Activated CD8-positive, alpha-beta memory T cell treated with anti-CD3 and anti-CD28 coated beads, Interleukin-2, amount 50 U/mL, for 1 hour (primary cell): ENCODE results near the gene ARHGAP9.
"Not testable (repeated sequence)": the region's sequence is repeated elsewhere in the genome, so short reads cannot be mapped to it uniquely, and the experiment has no call there.

Experiments
- DNase-seq: peaks from one replicate; pipeline ENCODE4 v3.0.0-alpha.2; 2020; ENCODE audit errors: extremely low read depth

The ARHGAP9 gene

GRCh38 chr12:57517187-57517586 lies 37.5 kb upstream of the ARHGAP9 start:
- no peak for DNase-seq

- no peak for DNase-seq
Measured at GRCh38 chr12:57516617-57517153, 37.0 kb upstream of the ARHGAP9 start.

DNA sequence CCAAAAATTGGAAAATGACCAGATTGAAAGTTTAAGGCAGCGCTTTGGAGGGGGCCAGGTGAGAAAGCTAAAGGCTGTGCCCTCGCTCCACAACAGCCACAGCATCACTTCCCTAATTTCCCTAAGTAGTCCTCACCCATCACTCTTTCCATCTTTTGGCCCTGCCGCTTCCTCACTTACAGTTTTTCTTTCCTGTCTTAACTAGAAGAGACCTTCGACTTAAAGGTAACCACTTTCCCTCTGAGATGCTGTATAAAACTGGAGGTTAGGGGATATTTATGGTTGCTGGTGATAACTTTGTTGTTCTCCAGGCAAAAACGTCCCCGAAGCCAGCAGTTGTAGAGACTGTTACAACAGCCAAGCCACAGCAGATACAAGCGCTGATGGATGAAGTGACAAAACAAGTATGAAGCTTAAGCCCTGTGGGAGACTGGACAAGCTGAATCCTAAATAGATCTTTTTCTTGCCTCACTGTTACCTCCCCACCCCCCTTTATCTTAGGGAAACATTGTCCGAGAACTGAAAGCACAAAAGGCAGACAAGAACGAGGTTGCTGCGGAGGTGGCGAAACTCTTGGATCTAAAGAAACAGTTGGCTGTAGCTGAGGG lies 36.4 kb upstream of the ARHGAP9 start:
- DNase-seq, result no peak

DNA sequence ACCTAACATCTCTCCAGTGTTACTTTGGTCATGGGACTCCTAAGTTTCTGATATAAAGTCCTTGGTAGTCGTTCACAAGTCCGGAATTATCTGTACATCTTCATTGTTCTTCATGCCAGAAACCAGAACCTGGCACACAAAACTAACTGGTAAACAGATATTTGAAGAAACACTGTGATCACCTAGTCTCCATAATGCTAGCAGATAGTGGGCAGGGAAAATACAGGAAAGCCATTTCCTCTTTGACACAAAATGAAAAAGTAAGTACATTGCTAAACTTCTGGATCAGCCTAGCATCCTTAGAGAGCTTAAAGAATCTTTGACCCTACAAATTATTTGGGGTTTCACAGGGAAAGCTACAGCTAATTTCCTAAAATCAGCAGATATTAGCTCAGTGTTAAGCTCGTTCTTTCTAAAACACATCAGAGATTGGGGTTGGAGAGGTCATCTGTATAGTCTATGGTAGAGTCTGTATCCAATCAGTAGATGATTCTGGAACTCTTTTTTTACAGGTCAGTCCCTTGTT lies 35.8 kb upstream of the ARHGAP9 start:
- no peak for DNase-seq

- DNase-seq, result no peak
Measured at GRCh38 chr12:57514720-57515407, 35.2 kb upstream of the ARHGAP9 start.

GRCh38 chr12:57514246-57514645 lies 34.6 kb upstream of the ARHGAP9 start:
- DNase-seq, result not testable (repeated sequence)

- not testable (repeated sequence) for DNase-seq
Measured at GRCh38 chr12:57513677-57514076, 34.0 kb upstream of the ARHGAP9 start.

DNA sequence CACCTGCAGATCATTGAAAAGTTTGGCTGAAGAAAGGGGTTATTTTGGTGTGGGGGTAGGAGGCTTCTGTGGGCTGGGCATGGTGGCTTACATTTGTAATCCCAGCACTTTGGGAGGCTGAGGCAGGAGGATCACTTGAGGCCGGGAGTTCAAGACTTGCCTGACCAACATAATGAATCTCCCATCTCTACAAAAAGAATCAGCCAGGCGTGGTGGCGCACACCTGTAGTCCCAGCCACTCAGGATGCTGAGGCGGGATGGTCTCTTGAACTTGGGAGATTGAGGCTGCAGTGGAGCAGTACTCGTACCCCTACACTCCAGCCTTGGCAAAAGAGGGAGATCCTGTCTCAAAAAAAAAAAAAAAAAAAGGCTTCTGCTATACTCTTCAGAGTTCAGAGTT lies 33.6 kb upstream of the ARHGAP9 start:
- no peak for DNase-seq

DNA sequence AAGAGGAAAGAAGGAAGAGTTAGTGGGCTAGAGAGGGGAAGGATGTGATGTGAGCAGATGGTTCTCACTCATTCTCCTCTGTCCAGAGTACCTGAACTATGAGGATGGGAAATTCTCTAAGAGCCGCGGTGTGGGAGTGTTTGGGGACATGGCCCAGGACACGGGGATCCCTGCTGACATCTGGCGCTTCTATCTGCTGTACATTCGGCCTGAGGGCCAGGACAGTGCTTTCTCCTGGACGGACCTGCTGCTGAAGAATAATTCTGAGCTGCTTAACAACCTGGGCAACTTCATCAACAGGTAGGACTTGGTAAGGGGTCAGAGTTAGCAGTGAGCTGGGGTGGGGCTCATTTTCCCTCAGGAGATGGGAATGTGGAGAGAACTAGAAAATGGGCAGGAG lies 33.0 kb upstream of the ARHGAP9 start:
- DNase-seq, result no peak

- no peak for DNase-seq
Measured at GRCh38 chr12:57511588-57512325, 32.1 kb upstream of the ARHGAP9 start.

DNA sequence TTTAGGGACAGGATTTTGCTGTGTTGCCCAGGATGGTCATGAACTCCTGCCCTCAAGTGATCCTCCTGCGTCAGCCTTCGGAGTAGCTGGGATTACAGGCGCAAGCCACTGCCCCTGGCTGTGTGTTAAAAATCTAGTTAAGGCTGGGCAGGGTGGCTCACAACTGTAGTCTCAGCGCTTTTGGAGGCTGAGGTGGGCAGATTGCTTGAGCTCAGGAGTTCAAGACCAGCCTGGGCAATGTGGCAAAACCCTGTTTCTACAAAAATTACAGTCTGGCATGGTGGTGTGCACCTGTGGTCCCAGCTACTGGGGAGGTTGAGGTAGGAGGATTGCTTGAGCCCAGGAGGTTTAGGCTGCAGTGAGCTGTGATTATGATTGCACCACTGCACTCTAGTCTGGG lies 31.5 kb upstream of the ARHGAP9 start:
- no peak for DNase-seq

- not testable (repeated sequence) for DNase-seq
Measured at GRCh38 chr12:57507796-57508195, 28.1 kb upstream of the ARHGAP9 start.

DNA sequence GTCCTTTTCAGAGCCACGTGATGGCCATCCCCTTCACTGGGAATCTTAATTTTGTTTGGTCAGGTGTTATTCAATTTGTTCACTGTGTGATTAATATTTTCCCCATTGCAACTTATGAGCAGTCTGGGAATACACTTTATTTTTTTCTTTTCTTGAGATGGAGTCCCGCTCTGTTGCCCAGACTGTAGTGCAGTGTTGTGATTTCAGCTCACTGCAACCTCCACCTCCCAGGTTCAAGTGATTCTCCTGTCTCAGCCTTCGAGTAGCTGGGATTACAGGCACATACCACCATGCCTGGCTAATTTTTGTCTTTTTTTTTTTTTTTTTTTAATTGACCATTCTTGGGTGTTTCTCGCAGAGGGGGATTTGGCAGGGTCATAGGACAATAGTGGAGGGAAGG lies 26.9 kb upstream of the ARHGAP9 start:
- not testable (repeated sequence) for DNase-seq

- DNase-seq, result not testable (repeated sequence)
Measured at GRCh38 chr12:57502311-57502969, 22.8 kb upstream of the ARHGAP9 start.

- no peak for DNase-seq
Measured at GRCh38 chr12:57500213-57500612, 20.5 kb upstream of the ARHGAP9 start.

GRCh38 chr12:57498571-57498970 lies 18.9 kb upstream of the ARHGAP9 start:
- no peak for DNase-seq

GRCh38 chr12:57498132-57498502 lies 18.5 kb upstream of the ARHGAP9 start:
- no peak for DNase-seq

- DNase-seq, result no peak
Measured at GRCh38 chr12:57497223-57498131, 17.8 kb upstream of the ARHGAP9 start.

DNA sequence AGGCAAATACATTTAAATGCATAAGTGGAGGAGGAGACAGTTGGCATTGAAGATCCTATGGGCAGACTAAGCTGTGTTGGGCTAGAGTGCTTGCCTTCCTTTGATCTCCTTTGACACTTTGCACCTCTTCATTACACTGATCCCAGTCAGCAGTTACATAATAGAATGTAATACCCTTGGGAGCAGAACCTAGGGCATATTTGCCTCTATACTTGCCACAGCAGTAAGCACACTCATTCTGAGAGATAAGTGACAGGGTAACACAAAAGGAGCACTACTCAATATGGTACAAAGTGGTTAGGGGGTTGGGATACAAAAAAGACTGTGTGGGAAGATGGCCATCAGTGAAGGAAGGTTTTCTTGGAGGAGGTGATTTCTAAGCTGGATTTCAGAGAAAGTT lies 17.2 kb upstream of the ARHGAP9 start:
- no peak for DNase-seq

DNA sequence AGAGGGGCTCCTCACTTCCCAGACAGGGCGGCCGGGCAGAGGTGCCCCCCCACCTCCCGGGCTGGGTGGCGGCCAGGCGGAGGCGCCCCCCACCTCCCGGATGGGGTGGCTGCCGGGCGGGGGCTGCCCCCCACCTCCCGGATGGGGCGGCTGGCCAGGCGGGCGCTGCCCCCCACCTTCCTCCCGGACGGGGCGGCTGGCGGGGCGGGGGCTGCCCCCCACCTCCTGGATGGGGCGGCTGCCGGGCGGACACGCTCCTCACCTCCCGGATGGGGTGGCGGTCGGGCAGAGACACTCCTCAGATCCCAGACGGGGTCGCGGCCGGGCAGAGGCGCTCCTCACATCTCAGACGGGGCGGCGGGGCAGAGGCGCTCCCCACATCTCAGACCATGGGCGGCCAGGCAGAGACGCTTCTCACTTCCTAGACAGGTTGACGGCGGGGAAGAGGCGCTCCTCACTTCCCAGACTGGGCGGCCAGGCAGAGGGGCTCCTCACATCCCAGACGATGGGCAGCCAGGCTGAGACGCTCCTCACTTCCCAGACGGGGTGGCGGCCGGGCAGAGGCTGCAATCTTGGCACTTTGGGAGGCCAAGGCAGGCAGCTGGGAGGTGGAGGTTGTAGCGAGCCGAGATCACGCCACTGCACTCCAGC lies 15.5 kb upstream of the ARHGAP9 start:
- not testable (repeated sequence) for DNase-seq
